Activated T-helper 2 cell treated with anti-CD3 and anti-CD28 coated beads, Interferon-gamma antibody, Interleukin-2, Interleukin-4, amounts not matched to agents 10 μg/mL and 5 μg/mL and 100 μg/mL, durations not matched to agents 14 hours and 24 hours and 36 hours (primary cell): ENCODE data around the gene INSL3. TPM values are rescaled to one million over a fixed set of nuclear protein-coding genes. Genes with fewer than 3 reads are reported as not detected.
A peak's percentile ranks its signal among the peaks of the same experiment; 100 is the strongest.
"Not testable (repeated sequence)": the region's sequence is repeated elsewhere in the genome, so short reads cannot be mapped to it uniquely, and the experiment has no call there.

Experiments used
- DNase-seq: peaks from one replicate; pipeline ENCODE4 v3.0.0; 2021; ENCODE audit warnings: low spot score
- H3K27ac Mint-ChIP-seq: one replicate; pipeline ENCODE4 v1.8.0; 2021; ENCODE audit warnings: mixed read lengths
- H3K27me3 Mint-ChIP-seq: one replicate; pipeline ENCODE4 v1.8.0; 2021; ENCODE audit warnings: low read depth, mixed read lengths
- H3K36me3 Mint-ChIP-seq: one replicate; pipeline ENCODE4 v1.8.0; 2021; ENCODE audit warnings: low read depth, mixed read lengths
- H3K4me1 Mint-ChIP-seq: one replicate; pipeline ENCODE4 v1.8.0; 2021; ENCODE audit warnings: low read depth, mixed read lengths
- H3K4me3 Mint-ChIP-seq: one replicate; pipeline ENCODE4 v1.8.0; 2021; ENCODE audit warnings: low read depth, mild to moderate bottlenecking, moderate library complexity, mixed read lengths
- H3K9me3 Mint-ChIP-seq: one replicate; pipeline ENCODE4 v1.8.0; 2021; ENCODE audit warnings: mixed read lengths
- intact Hi-C: fragments of 100-400 bp; cut with micrococcal nuclease; formaldehyde crosslinking; loops from one replicate; pipeline ENCODE4 v1.15.1; 2023
- total RNA-seq: library from RNA; stranded (reverse); gene quantifications from 2 replicates; pipeline ENCODE4 v1.2.3, GENCODE V29; 2022

The INSL3 gene
- total RNA-seq, 1 donor from 2014 or later = 6.9 TPM

DNA sequence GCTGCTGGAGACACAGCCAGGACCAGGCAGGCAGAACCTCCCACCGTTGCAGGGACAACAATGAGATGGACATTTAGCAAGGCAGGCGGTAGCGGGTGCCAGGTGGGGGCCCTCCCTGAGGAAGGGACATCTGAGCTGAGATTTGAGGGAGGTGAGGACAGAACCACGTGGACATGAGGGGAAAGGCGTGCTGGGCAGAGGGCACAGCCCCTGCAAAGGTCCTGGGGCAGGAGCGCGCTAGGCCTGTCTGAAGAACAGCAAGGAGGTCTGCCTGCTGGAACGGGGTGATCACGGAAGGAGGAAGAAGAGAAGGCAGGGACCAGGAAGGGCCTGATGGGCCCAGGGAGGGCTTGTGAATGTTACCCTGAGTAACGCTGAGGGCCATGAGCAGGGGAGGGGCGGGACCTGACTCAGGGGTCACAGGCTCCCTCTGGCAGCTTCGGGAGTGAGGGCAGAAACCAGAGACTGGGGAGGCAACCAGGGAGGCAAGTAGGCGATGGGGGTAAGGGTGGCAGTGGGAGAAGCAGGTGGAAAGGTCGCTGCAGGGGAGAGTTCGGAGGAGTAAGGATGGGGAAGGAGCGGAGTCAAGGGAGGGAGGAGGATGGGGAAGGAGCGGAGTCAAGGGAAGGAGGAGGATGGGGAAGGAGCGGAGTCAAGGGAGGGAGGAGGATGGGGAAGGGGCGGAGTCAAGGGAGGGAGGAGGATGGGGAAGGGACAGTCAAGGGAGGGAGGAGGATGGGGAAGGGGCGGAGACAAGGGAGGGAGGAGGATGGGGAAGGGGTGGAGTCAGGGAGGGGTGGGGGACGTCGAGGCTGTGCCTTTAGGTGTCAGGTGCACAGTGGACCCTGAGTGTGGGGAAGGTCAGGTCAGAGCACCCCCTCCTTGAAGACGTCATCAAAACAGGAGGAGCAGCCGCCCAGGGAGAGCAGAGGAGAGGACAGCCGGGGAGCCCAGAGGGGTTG is 42.1 kb downstream of the INSL3 start:
- Mint-ChIP-seq H3K4me3 (no peak overlapping the region), H3K27ac (no peak overlapping the region), H3K9me3 (no peaks in the 10 kb centered on the region), H3K27me3 (no peaks in the 10 kb centered on the region), H3K36me3 (peaks cover 62% of the 10 kb centered on the region), H3K4me1 (peaks cover 13% of the 10 kb centered on the region)
- DNase-seq = no peak
- intact Hi-C loops = loop anchor here (5.0 kb wide), 1 partner anchor 62 kb away; the partner anchor contains the start of gene MAP1S

- peaks cover 61% of the 10 kb centered on the region for H3K36me3 Mint-ChIP-seq
Measured at GRCh38 chr19:17778251-17778967, 42.9 kb downstream of the INSL3 start.

GRCh38 chr19:17777840-17778239 is 43.5 kb downstream of the INSL3 start:
- not testable (repeated sequence) for H3K27ac Mint-ChIP-seq, H3K27me3 Mint-ChIP-seq, H3K9me3 Mint-ChIP-seq, DNase-seq, H3K4me3 Mint-ChIP-seq
- Mint-ChIP-seq H3K36me3 (peaks cover 65% of the 10 kb centered on the region), H3K4me1 (peaks cover 12% of the 10 kb centered on the region)
- intact Hi-C loops = loop anchor here (5.0 kb wide), 1 partner anchor 61 kb away; the partner anchor contains the start of gene MAP1S

More at GRCh38 chr19:17778251-17778967, 42.9 kb downstream of the INSL3 start:
- intact Hi-C loops = loop anchor here (5.0 kb wide), 1 partner anchor 61 kb away; the partner anchor contains the start of gene MAP1S
- Mint-ChIP-seq H3K27ac (no peak overlapping the region), H3K4me1 (peaks cover 12% of the 10 kb centered on the region), H3K27me3 (no peaks in the 10 kb centered on the region), H3K4me3 (no peak overlapping the region), H3K9me3 (no peaks in the 10 kb centered on the region)
- peak; percentile 12 for DNase-seq

GRCh38 chr19:17775991-17776803 is 45.1 kb downstream of the INSL3 start:
- intact Hi-C loops = loop anchor here (5.0 kb wide), 1 partner anchor 59 kb away; the partner anchor contains the start of gene MAP1S
- Mint-ChIP-seq H3K27me3 (no peaks in the 10 kb centered on the region), H3K4me1 (peaks cover 12% of the 10 kb centered on the region), H3K27ac (peak overlapping the region; percentile 38), H3K36me3 (peaks cover 68% of the 10 kb centered on the region), H3K9me3 (no peaks in the 10 kb centered on the region), H3K4me3 (no peak overlapping the region)
- no peak for DNase-seq

- peaks cover 71% of the 10 kb centered on the region for H3K36me3 Mint-ChIP-seq
- H3K4me1 Mint-ChIP-seq = peaks cover 12% of the 10 kb centered on the region
- H3K4me3 Mint-ChIP-seq = no peak overlapping the region
- intact Hi-C loops = loop anchor here (5.0 kb wide), 1 partner anchor 58 kb away; the partner anchor contains the start of gene MAP1S
- no peak for DNase-seq
- no peaks in the 10 kb centered on the region for H3K9me3 Mint-ChIP-seq
- H3K27ac Mint-ChIP-seq = no peak overlapping the region
- H3K27me3 Mint-ChIP-seq = no peaks in the 10 kb centered on the region
Measured at GRCh38 chr19:17775245-17775927, 45.9 kb downstream of the INSL3 start.

DNA sequence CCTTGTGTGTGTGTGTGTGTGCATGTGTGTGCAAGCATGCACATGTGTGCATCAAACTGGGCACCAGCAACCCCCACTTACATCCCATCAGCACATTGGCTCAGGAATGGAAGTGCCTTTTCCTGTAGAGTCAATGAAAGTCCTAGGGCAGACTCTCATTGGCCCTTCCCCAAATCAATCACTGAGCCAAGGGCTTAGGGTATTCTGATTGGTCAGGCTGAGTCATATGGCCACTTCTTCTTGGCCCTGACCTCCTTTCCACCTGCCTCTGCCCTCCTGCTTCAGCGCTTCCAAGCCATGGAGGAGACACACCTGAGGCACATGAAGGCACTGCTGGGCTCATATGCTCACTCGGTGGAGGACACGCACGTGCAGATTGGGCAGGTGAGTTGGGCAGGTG is 49.1 kb downstream of the INSL3 start:
- Mint-ChIP-seq H3K4me3 (no peak overlapping the region), H3K36me3 (peaks cover 65% of the 10 kb centered on the region)
- no peak for DNase-seq

DNA sequence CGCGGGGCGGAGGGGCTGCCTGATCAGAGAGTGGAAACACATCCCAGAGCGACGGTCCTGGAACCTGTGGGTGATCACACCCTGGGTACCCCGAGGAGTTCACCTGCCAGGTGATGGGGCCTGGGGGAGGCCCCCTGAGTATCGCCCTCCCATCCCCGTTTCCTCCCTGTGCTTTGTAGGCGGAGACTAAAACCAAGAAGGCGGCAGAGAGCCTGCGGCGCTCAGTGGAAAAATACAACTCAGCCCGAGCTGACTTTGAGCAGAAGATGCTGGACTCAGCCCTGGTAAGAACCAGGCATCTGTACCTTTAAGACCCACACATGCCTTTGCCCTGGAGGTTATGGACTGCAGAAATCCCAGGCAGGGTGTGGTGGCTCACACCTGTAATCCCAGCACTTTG is 50.7 kb downstream of the INSL3 start:
- no peaks in the 10 kb centered on the region for H3K9me3 Mint-ChIP-seq
- DNase-seq = no peak
- H3K27ac Mint-ChIP-seq = no peak overlapping the region
- peaks cover 67% of the 10 kb centered on the region for H3K36me3 Mint-ChIP-seq
- H3K4me3 Mint-ChIP-seq = no peak overlapping the region
- intact Hi-C loops = no loop called here
- peaks cover 3% of the 10 kb centered on the region for H3K4me1 Mint-ChIP-seq
- H3K27me3 Mint-ChIP-seq = no peaks in the 10 kb centered on the region

More for the DNA sequence above, 49.1 kb downstream of the INSL3 start:
- Mint-ChIP-seq H3K27me3 (no peaks in the 10 kb centered on the region), H3K27ac (peak overlapping the region; percentile 36), H3K4me1 (peaks cover 5% of the 10 kb centered on the region), H3K9me3 (no peaks in the 10 kb centered on the region)
- intact Hi-C loops = no loop called here

GRCh38 chr19:17767559-17767958 is 53.8 kb downstream of the INSL3 start:
- no peaks in the 10 kb centered on the region for H3K9me3 Mint-ChIP-seq
- DNase-seq = no peak
- peaks cover 62% of the 10 kb centered on the region for H3K36me3 Mint-ChIP-seq
- peaks cover 5% of the 10 kb centered on the region for H3K4me1 Mint-ChIP-seq
- H3K27ac Mint-ChIP-seq = no peak overlapping the region
- intact Hi-C loops = no loop called here
- no peaks in the 10 kb centered on the region for H3K27me3 Mint-ChIP-seq
- H3K4me3 Mint-ChIP-seq = no peak overlapping the region

DNA sequence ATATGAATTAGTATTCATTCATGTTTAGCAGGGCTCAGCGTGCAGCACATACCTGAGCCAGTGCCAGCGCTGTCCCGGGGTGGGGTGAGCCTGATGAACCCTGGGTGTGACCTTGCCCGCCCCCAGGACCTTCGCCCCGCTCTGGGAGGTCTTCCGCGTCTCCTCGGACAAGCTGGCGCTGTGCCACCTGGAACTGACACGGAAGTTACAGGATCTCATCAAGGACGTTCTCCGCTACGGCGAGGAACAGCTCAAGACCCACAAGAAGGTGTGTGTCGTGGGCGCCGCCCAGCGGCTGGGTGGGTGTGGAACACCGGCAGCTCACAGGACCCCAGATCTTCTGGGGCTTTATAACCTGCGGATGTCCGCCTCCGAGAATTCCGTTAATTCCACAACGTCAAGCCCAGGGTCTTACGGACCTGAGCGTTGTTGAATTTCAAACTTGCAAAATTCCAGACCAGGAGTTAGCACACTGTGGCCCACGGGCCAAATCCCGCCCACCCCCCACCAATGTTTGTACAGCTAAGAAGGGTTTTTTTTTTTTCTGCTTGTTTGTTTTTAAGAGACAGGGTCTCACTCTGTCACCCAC is 54.7 kb downstream of the INSL3 start:
- intact Hi-C loops = no loop called here
- Mint-ChIP-seq H3K27ac (no peak overlapping the region), H3K27me3 (no peaks in the 10 kb centered on the region), H3K4me3 (no peak overlapping the region), H3K9me3 (no peaks in the 10 kb centered on the region), H3K4me1 (peaks cover 5% of the 10 kb centered on the region), H3K36me3 (peaks cover 58% of the 10 kb centered on the region)
- peak; percentile 38 for DNase-seq
